Neural cell (in vitro differentiated cells): Measurements from ENCODE around the gene ABCC9. TPM values are rescaled to one million over a fixed set of nuclear protein-coding genes. Genes with fewer than 3 reads are reported as not detected.

Experiments
- H2AFZ ChIP-seq: fragments of 200-600, 300-800 bp; sonication (generic), shearing (Covaris generic); 2 replicates; pipeline ENCODE4 v1.6.0; 2014; ENCODE audit warnings: low read depth, mild to moderate bottlenecking, antibody characterized with exemption, low read length, moderate library complexity
- H3F3A ChIP-seq: fragments of 200-600 bp; shearing (Covaris generic); 2 replicates; pipeline ENCODE4 v1.6.1; 2016; ENCODE audit warnings: mild to moderate bottlenecking, moderate library complexity, mixed read lengths, antibody characterized with exemption, low read length; ENCODE audit not compliant: insufficient read depth, poor library complexity, severe bottlenecking
- H3K27ac ChIP-seq: fragments of 200-600, 300-800 bp; sonication (generic), shearing (Covaris generic); 2 replicates; pipeline ENCODE4 v1.5.1; 2014; ENCODE audit warnings: mild to moderate bottlenecking, low read length, moderate library complexity
- H3K27me3 ChIP-seq: fragments of 300-800, 200-600 bp; sonication (generic), shearing (Covaris generic); 2 replicates; pipeline ENCODE4 v1.6.0; 2014; ENCODE audit warnings: mild to moderate bottlenecking, low read depth, low read length, moderate library complexity; ENCODE audit not compliant: insufficient read depth
- H3K36me3 ChIP-seq: fragments of 300-800, 200-600 bp; sonication (generic), shearing (Covaris generic); 2 replicates; pipeline ENCODE4 v1.5.1; 2014; ENCODE audit warnings: mild to moderate bottlenecking, antibody characterized with exemption, low read length, moderate library complexity; ENCODE audit not compliant: insufficient read depth
- H3K4me2 ChIP-seq: fragments of 300-800, 200-600 bp; sonication (generic), shearing (Covaris generic); 2 replicates; pipeline ENCODE4 v1.6.0; 2014; ENCODE audit warnings: mild to moderate bottlenecking, low read length
- H3K4me3 ChIP-seq: fragments of 300-800, 200-600 bp; sonication (generic), shearing (Covaris generic); 2 replicates; pipeline ENCODE4 v1.5.1; 2014; ENCODE audit warnings: mild to moderate bottlenecking, low read length, moderate library complexity
- H3K79me2 ChIP-seq: fragments of 200-600 bp; shearing (Covaris generic); replicated peaks from 2 replicates; pipeline ENCODE4 v1.6.0; 2014; ENCODE audit warnings: mild to moderate bottlenecking, low read length, moderate library complexity; ENCODE audit not compliant: insufficient read depth
- H3K9ac ChIP-seq: fragments of 300-800, 200-600 bp; sonication (generic), shearing (Covaris generic); 2 replicates; pipeline ENCODE4 v1.6.1; 2016; ENCODE audit warnings: mild to moderate bottlenecking, low read length, mixed read lengths
- H3K9me2 ChIP-seq: fragments of 200-600 bp; shearing (Covaris generic); 2 replicates; pipeline ENCODE4 v1.6.1; 2016; ENCODE audit warnings: mild to moderate bottlenecking, low read length, mixed read lengths; ENCODE audit not compliant: insufficient read depth
- H3K9me3 ChIP-seq: fragments of 200-600, 300-800 bp; sonication (generic), shearing (Covaris generic); 2 replicates; pipeline ENCODE4 v1.6.1; 2016; ENCODE audit warnings: mild to moderate bottlenecking, mixed run types, low read length, moderate library complexity, mixed read lengths
- H4K20me1 ChIP-seq: fragments of 200-600 bp; shearing (Covaris generic); 2 replicates; pipeline ENCODE4 v1.6.1; 2016; ENCODE audit warnings: mild to moderate bottlenecking, mixed run types; ENCODE audit not compliant: insufficient read depth
- EP300 ChIP-seq: fragments of 450-650 bp; conservative IDR thresholded peaks from 2 replicates; pipeline ENCODE4 v1.6.1; 2014; ENCODE audit warnings: antibody characterized with exemption, mild to moderate bottlenecking, moderate library complexity; ENCODE audit not compliant: poor library complexity, severe bottlenecking
- EZH2 ChIP-seq: fragments of 200-600, 300-800 bp; shearing (Covaris generic), sonication (generic); IDR thresholded peaks from 2 replicates; pipeline ENCODE4 v1.6.1; 2014; ENCODE audit warnings: antibody characterized with exemption, low read length, borderline replicate concordance, mild to moderate bottlenecking; ENCODE audit not compliant: insufficient read depth, poor library complexity, severe bottlenecking
- MXI1 ChIP-seq: fragments of 450-650 bp; conservative IDR thresholded peaks from 2 replicates; pipeline ENCODE4 v1.6.1; 2014; ENCODE audit warnings: antibody characterized with exemption, mild to moderate bottlenecking; ENCODE audit not compliant: poor library complexity, severe bottlenecking
- POLR2AphosphoS5 ChIP-seq: IDR thresholded peaks from 2 replicates; pipeline ENCODE4 v1.6.1; 2012
- RAD21 ChIP-seq: fragments of 450-650 bp; conservative IDR thresholded peaks from 2 replicates; pipeline ENCODE4 v1.6.1; 2014; ENCODE audit warnings: antibody characterized with exemption, mild to moderate bottlenecking, moderate library complexity
- SMC3 ChIP-seq: fragments of 450-650 bp; conservative IDR thresholded peaks from 2 replicates; pipeline ENCODE4 v1.6.1; 2014; ENCODE audit warnings: antibody characterized with exemption, mild to moderate bottlenecking, moderate library complexity; ENCODE audit not compliant: poor library complexity
- TAF1 ChIP-seq: IDR thresholded peaks from 2 replicates; pipeline ENCODE4 v1.6.1; 2012; ENCODE audit warnings: low read depth
- polyA plus RNA-seq: library from polyadenylated mRNA; depleted of rRNA; stranded (reverse); fragments of >200 nt; gene quantifications from 2 replicates; pipeline ENCODE4 v1.2.3, GENCODE V29; 2014
- TF ChIP-seq, protein P1 (sequence below): IDR thresholded peaks from 2 replicates; pipeline ENCODE4 v1.6.1; 2012; ENCODE audit warnings: borderline replicate concordance
- TF ChIP-seq, protein P2 (sequence below): fragments of 450-650 bp; IDR thresholded peaks from 2 replicates; pipeline ENCODE4 v1.5.1; 2014; ENCODE audit warnings: antibody characterized with exemption, mild to moderate bottlenecking, moderate library complexity; ENCODE audit not compliant: poor library complexity, severe bottlenecking

ABCC9 gene
- polyA plus RNA-seq, 1 donor from 2014 or later: 0.32 TPM

GRCh38 chr12:21819236-21819635, 122.0 kb downstream of the ABCC9 start:
- Histone ChIP-seq H3K27ac (no peak overlapping the region), H3K4me2 (no peak overlapping the region), H2AFZ (no peak overlapping the region), H3K9me3 (no peaks in the 10 kb centered on the region), H3K27me3 (no peaks in the 10 kb centered on the region), H4K20me1 (no peaks in the 10 kb centered on the region), H3F3A (no peaks in the 10 kb centered on the region), H3K4me3 (no peak overlapping the region), H3K9ac (no peak overlapping the region), H3K36me3 (no peaks in the 10 kb centered on the region), H3K9me2 (no peaks in the 10 kb centered on the region), H3K79me2 (no peaks in the 10 kb centered on the region)
- TF ChIP-seq RAD21 (no peak), EP300 (no peak), EZH2 (no peak), SMC3 (no peak), MXI1 (no peak), POLR2AphosphoS5 (no peak), TAF1 (no peak)
- TF ChIP-seq, protein P1, sequence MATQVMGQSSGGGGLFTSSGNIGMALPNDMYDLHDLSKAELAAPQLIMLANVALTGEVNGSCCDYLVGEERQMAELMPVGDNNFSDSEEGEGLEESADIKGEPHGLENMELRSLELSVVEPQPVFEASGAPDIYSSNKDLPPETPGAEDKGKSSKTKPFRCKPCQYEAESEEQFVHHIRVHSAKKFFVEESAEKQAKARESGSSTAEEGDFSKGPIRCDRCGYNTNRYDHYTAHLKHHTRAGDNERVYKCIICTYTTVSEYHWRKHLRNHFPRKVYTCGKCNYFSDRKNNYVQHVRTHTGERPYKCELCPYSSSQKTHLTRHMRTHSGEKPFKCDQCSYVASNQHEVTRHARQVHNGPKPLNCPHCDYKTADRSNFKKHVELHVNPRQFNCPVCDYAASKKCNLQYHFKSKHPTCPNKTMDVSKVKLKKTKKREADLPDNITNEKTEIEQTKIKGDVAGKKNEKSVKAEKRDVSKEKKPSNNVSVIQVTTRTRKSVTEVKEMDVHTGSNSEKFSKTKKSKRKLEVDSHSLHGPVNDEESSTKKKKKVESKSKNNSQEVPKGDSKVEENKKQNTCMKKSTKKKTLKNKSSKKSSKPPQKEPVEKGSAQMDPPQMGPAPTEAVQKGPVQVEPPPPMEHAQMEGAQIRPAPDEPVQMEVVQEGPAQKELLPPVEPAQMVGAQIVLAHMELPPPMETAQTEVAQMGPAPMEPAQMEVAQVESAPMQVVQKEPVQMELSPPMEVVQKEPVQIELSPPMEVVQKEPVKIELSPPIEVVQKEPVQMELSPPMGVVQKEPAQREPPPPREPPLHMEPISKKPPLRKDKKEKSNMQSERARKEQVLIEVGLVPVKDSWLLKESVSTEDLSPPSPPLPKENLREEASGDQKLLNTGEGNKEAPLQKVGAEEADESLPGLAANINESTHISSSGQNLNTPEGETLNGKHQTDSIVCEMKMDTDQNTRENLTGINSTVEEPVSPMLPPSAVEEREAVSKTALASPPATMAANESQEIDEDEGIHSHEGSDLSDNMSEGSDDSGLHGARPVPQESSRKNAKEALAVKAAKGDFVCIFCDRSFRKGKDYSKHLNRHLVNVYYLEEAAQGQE: no peak
- TF ChIP-seq, protein P2, sequence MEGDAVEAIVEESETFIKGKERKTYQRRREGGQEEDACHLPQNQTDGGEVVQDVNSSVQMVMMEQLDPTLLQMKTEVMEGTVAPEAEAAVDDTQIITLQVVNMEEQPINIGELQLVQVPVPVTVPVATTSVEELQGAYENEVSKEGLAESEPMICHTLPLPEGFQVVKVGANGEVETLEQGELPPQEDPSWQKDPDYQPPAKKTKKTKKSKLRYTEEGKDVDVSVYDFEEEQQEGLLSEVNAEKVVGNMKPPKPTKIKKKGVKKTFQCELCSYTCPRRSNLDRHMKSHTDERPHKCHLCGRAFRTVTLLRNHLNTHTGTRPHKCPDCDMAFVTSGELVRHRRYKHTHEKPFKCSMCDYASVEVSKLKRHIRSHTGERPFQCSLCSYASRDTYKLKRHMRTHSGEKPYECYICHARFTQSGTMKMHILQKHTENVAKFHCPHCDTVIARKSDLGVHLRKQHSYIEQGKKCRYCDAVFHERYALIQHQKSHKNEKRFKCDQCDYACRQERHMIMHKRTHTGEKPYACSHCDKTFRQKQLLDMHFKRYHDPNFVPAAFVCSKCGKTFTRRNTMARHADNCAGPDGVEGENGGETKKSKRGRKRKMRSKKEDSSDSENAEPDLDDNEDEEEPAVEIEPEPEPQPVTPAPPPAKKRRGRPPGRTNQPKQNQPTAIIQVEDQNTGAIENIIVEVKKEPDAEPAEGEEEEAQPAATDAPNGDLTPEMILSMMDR: no peak

DNA sequence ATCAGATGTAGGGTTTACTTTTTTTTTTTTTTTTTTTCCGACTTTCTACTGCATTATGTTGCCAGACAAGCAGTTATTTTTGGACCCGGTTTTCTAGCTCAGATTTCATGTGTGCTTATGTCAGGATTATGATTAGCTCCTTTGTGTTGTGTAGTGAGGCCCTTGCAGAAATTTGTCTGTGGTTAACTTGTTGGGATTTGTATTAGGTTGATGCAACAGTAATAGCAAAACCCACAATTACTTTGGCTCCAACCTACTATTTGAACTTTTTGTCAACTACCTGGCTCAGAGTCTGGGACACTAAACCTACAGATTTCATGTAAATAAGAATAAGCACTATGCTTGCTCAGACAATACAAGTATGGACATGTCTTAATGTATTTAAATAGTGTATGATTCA, 122.6 kb downstream of the ABCC9 start:
- Histone ChIP-seq H2AFZ (no peak overlapping the region), H3K36me3 (no peaks in the 10 kb centered on the region), H3K9me2 (no peaks in the 10 kb centered on the region), H3K79me2 (no peaks in the 10 kb centered on the region), H3K27me3 (no peaks in the 10 kb centered on the region), H3K4me2 (no peak overlapping the region), H3F3A (no peaks in the 10 kb centered on the region), H3K9ac (no peak overlapping the region), H3K9me3 (no peaks in the 10 kb centered on the region), H4K20me1 (no peaks in the 10 kb centered on the region), H3K4me3 (no peak overlapping the region), H3K27ac (no peak overlapping the region)
- no peak for TF ChIP-seq TAF1
- TF ChIP-seq, protein P1: no peak
- TF ChIP-seq POLR2AphosphoS5: no peak
- TF ChIP-seq, protein P2: no peak
- no peak for TF ChIP-seq SMC3
- no peak for TF ChIP-seq MXI1
- TF ChIP-seq RAD21: no peak
- no peak for TF ChIP-seq EZH2
- no peak for TF ChIP-seq EP300
